ENCODE measurements around the gene PLEKHA5. TPM values are rescaled to one million over a fixed set of nuclear protein-coding genes. Genes with fewer than 3 reads are reported as not detected.

PLEKHA5 gene
- total and polyA plus RNA-seq, 7 donors = 0.52 to 3.3 (median 0.80) TPM

GRCh38 chr12:19189522-19189921 lies 60.0 kb downstream of the PLEKHA5 start:
- no peak overlapping the region for H3K27ac ChIP-seq
- DNase-seq = no peak
- H3K36me3 ChIP-seq (ENCODE audit: insufficient read depth in 1 of 2, low read depth in 1 of 2) = no peaks in the 10 kb centered on the region
- H3K4me1 ChIP-seq = no peaks in the 10 kb centered on the region
- H3K4me3 ChIP-seq = no peak overlapping the region
- 41 to 60% (median 55%) methylated on average over 1 of the region's 1 CpG for WGBS, 3 donors
- H3K27me3 ChIP-seq (ENCODE audit: insufficient read depth in 3 of 3, low read length in 2 of 3) = no peaks in the 10 kb centered on the region
- intact Hi-C loops (cut with DNase I) = loop anchor here (10.0 kb wide), 2 partner anchors 325 to 935 kb away; no protein-coding TSS in a partner anchor
- no peak for TF ChIP-seq CTCF (IDR thresholded peaks at IDR 0.05)
- no peak for ATAC-seq
- H3K9me3 ChIP-seq = no peaks in the 10 kb centered on the region

GRCh38 chr12:19190292-19191031 lies 60.9 kb downstream of the PLEKHA5 start:
- Histone ChIP-seq H3K36me3 (ENCODE audit: insufficient read depth in 1 of 2, low read depth in 1 of 2) (no peaks in the 10 kb centered on the region), H3K27ac (no peak overlapping the region), H3K27me3 (ENCODE audit: insufficient read depth in 3 of 3, low read length in 2 of 3) (no peaks in the 10 kb centered on the region), H3K9me3 (no peaks in the 10 kb centered on the region), H3K4me3 (no peak overlapping the region), H3K4me1 (no peaks in the 10 kb centered on the region)
- DNase-seq (no peak), ATAC-seq (no peak)
- intact Hi-C loops (cut with DNase I) = no loop called here
- no peak for TF ChIP-seq CTCF (IDR thresholded peaks at IDR 0.05)
- WGBS, 3 donors = 42 to 62% (median 45%) methylated on average over 2 of the region's 2 CpGs

GRCh38 chr12:19191089-19191488 lies 61.6 kb downstream of the PLEKHA5 start:
- H3K36me3 ChIP-seq (ENCODE audit: insufficient read depth in 1 of 2, low read depth in 1 of 2) = no peaks in the 10 kb centered on the region
- no peak overlapping the region for H3K27ac ChIP-seq
- intact Hi-C loops (cut with DNase I) = no loop called here
- H3K4me3 ChIP-seq = no peak overlapping the region
- no peaks in the 10 kb centered on the region for H3K27me3 ChIP-seq (ENCODE audit: insufficient read depth in 3 of 3, low read length in 2 of 3)
- no peaks in the 10 kb centered on the region for H3K4me1 ChIP-seq
- no peaks in the 10 kb centered on the region for H3K9me3 ChIP-seq
- DNase-seq = no peak
- ATAC-seq = no peak
- WGBS, 3 donors = 65 to 80% (median 79%) methylated on average over 1 of the region's 1 CpG
- TF ChIP-seq CTCF (IDR thresholded peaks at IDR 0.05) = no peak

- no peak overlapping the region for H3K27ac ChIP-seq
- no peaks in the 10 kb centered on the region for H3K4me1 ChIP-seq
- H3K36me3 ChIP-seq (ENCODE audit: insufficient read depth in 1 of 2, low read depth in 1 of 2) = no peaks in the 10 kb centered on the region
- H3K27me3 ChIP-seq (ENCODE audit: insufficient read depth in 3 of 3, low read length in 2 of 3) = no peaks in the 10 kb centered on the region
- no peak overlapping the region for H3K4me3 ChIP-seq
- TF ChIP-seq CTCF (IDR thresholded peaks at IDR 0.05) = no peak
- intact Hi-C loops (cut with DNase I) = no loop called here
- DNase-seq = no peak
- no peak for ATAC-seq
- no peaks in the 10 kb centered on the region for H3K9me3 ChIP-seq
- 65 to 73% (median 67%) methylated on average over 5 of the region's 5 CpGs for WGBS, 3 donors
These were observed 62.0 kb downstream of the PLEKHA5 start for GRCh38 chr12:19191563-19191962.

GRCh38 chr12:19192710-19193109 lies 63.2 kb downstream of the PLEKHA5 start:
- no peaks in the 10 kb centered on the region for H3K36me3 ChIP-seq (ENCODE audit: insufficient read depth in 1 of 2, low read depth in 1 of 2)
- WGBS, 3 donors = 42 to 62% (median 44%) methylated on average over 1 of the region's 1 CpG
- no peaks in the 10 kb centered on the region for H3K27me3 ChIP-seq (ENCODE audit: insufficient read depth in 3 of 3, low read length in 2 of 3)
- no peak for ATAC-seq
- no peak overlapping the region for H3K27ac ChIP-seq
- no peaks in the 10 kb centered on the region for H3K4me1 ChIP-seq
- no peak for DNase-seq
- TF ChIP-seq CTCF (IDR thresholded peaks at IDR 0.05) = no peak
- no peaks in the 10 kb centered on the region for H3K9me3 ChIP-seq
- intact Hi-C loops (cut with DNase I) = no loop called here
- H3K4me3 ChIP-seq = no peak overlapping the region
